CD8-positive, alpha-beta memory T cell (primary cell): Measurements from ENCODE around the gene AUTS2. TPM values are rescaled to one million over a fixed set of nuclear protein-coding genes. Genes with fewer than 3 reads are reported as not detected.
A peak's percentile ranks its signal among the peaks of the same experiment; 100 is the strongest.

Source experiments
- CTCF ChIA-PET: fragments of 350-600 bp; sonication (Branson Sonifier 250); formaldehyde crosslinking; loops from one replicate; lab custom pipeline; 2021; ENCODE audit warnings: antibody characterized with exemption; lab: Charles Lee
- POLR2A ChIA-PET: fragments of 350-600 bp; sonication (Branson Sonifier 250); formaldehyde crosslinking; loops from one replicate; lab custom pipeline; 2021; ENCODE audit warnings: antibody characterized with exemption; lab: Charles Lee
- DNase-seq, 5 donors: peaks; one replicate each; pipeline versions ENCODE4 v3.0.0 to v3.0.0-alpha.2; 2020 to 2022; ENCODE audit warnings: mixed read lengths in 1 of 5
- H3K27ac ChIP-seq: one replicate; pipeline ENCODE4 v1.7.0; 2013; ENCODE audit warnings: low read depth, mild to moderate bottlenecking, low read length, moderate library complexity
- H3K27me3 ChIP-seq: 2 replicates; pipeline ENCODE4 v1.7.0; 2013; ENCODE audit warnings: low read length, mild to moderate bottlenecking; ENCODE audit not compliant: insufficient read depth, poor library complexity, severe bottlenecking
- H3K36me3 ChIP-seq: 2 replicates; pipeline ENCODE4 v1.7.0; 2013; ENCODE audit warnings: mild to moderate bottlenecking, low read length, moderate library complexity; ENCODE audit not compliant: insufficient read depth
- H3K4me1 ChIP-seq: 2 replicates; pipeline ENCODE4 v1.7.0; 2013; ENCODE audit warnings: mild to moderate bottlenecking, low read length, moderate library complexity; ENCODE audit not compliant: insufficient read depth
- H3K4me3 ChIP-seq: 2 replicates; pipeline ENCODE4 v1.7.0; 2013; ENCODE audit warnings: mild to moderate bottlenecking, low read length
- H3K9me3 ChIP-seq: 2 replicates; pipeline ENCODE4 v1.7.0; 2013; ENCODE audit warnings: mild to moderate bottlenecking, low read length
- H3K27ac Mint-ChIP-seq, 8 donors: one replicate each; pipeline ENCODE4 v1.8.0; 2020 to 2021; ENCODE audit warnings: mixed read lengths in 8 of 8, mild to moderate bottlenecking in 6 of 8, inconsistent platforms in 3 of 8, moderate library complexity in 3 of 8
- H3K27me3 Mint-ChIP-seq, 2 donors: one replicate each; pipeline ENCODE4 v1.8.0; 2020 to 2021; ENCODE audit warnings: mixed read lengths in 2 of 2, mild to moderate bottlenecking in 1 of 2, moderate library complexity in 1 of 2
- H3K36me3 Mint-ChIP-seq, 3 donors: one replicate each; pipeline ENCODE4 v1.8.0; 2020 to 2021; ENCODE audit warnings: mixed read lengths in 3 of 3, inconsistent platforms in 1 of 3, mild to moderate bottlenecking in 1 of 3
- H3K4me1 Mint-ChIP-seq, 3 donors: one replicate each; pipeline ENCODE4 v1.8.0; 2020 to 2021; ENCODE audit warnings: mixed read lengths in 3 of 3, inconsistent platforms in 1 of 3, mild to moderate bottlenecking in 1 of 3
- H3K4me3 Mint-ChIP-seq, 7 donors: one replicate each; pipeline ENCODE4 v1.8.0; 2020 to 2021; ENCODE audit warnings: mixed read lengths in 7 of 7, mild to moderate bottlenecking in 6 of 7, moderate library complexity in 4 of 7, inconsistent platforms in 2 of 7
- H3K9me3 Mint-ChIP-seq, 5 donors: one replicate each; pipeline ENCODE4 v1.8.0; 2020 to 2022; ENCODE audit warnings: mixed read lengths in 5 of 5, mild to moderate bottlenecking in 3 of 5, moderate library complexity in 2 of 5, inconsistent platforms in 1 of 5
- polyA plus RNA-seq: library from polyadenylated mRNA; unstranded; fragments of 300-500 nt; fragmentation: Illumina TruSeq; gene quantifications from one replicate; pipeline ENCODE4 v1.2.3, GENCODE V29; 2021
- total RNA-seq, 2 experiments: library from RNA; stranded (reverse); gene quantifications; one replicate each; pipeline ENCODE4 v1.2.3, GENCODE V29; 2021

The AUTS2 gene
- total and polyA plus RNA-seq, 3 experiments from 2014 or later: 4.4 to 9.9 (median 5.3) TPM

GRCh38 chr7:70778585-70778984, 1180.3 kb downstream of the AUTS2 start:
- H3K27me3 ChIP-seq: no peaks in the 10 kb centered on the region
- ChIA-PET CTCF (no interaction called here), POLR2A (no interaction called here)
- H3K4me1 ChIP-seq: peaks cover 5% of the 10 kb centered on the region
- Mint-ChIP-seq H3K36me3 (peaks cover 3 to 93% (median 18%) of the 10 kb centered on the region in 3 donors), H3K9me3 (peaks cover 0 to 2% (median 0%) of the 10 kb centered on the region in 5 donors), H3K4me3 (peak overlapping the region in 4 of 7 donors; percentile 20 to 89 (median 64)), H3K27ac (peak overlapping the region in 7 of 8 donors; percentile 3 to 97 (median 69)), H3K27me3 (no peaks in the 10 kb centered on the region), H3K4me1 (peaks cover 27 to 56% (median 34%) of the 10 kb centered on the region in 3 donors)
- no peaks in the 10 kb centered on the region for H3K9me3 ChIP-seq
- no peak overlapping the region for H3K4me3 ChIP-seq
- no peak overlapping the region for H3K27ac ChIP-seq
- DNase-seq: no peak
- no peaks in the 10 kb centered on the region for H3K36me3 ChIP-seq

DNA sequence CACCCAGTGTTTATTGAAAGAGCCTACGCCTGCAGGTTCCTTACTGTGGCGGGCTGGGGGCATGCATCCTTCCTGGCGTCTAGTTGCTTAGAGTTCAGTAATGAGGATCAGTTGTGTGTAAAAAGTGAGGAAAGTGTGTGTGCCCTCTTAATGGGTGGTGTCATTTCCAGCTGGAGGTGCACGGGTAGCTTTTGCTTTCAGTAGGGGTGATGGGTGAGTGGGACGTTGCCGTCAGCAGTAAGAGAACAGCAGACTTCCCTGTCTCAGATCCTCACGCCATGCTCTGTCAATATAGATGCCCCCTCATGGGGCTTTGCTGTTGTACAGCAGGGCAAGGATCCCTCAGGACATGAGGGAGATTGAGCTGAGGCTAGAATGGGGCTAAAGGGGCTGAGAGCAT, 1181.0 kb downstream of the AUTS2 start:
- peaks cover 27 to 56% (median 34%) of the 10 kb centered on the region in 3 donors for H3K4me1 Mint-ChIP-seq
- Histone ChIP-seq H3K9me3 (no peaks in the 10 kb centered on the region), H3K36me3 (no peaks in the 10 kb centered on the region), H3K4me1 (peaks cover 5% of the 10 kb centered on the region), H3K27ac (no peak overlapping the region), H3K27me3 (no peaks in the 10 kb centered on the region), H3K4me3 (no peak overlapping the region)
- CTCF ChIA-PET: no interaction called here
- H3K27ac Mint-ChIP-seq: peak overlapping the region; percentile 7 to 97 (median 87)
- no peak for DNase-seq
- POLR2A ChIA-PET: no interaction called here
- no peaks in the 10 kb centered on the region for H3K27me3 Mint-ChIP-seq
- peaks cover 3 to 93% (median 16%) of the 10 kb centered on the region in 3 donors for H3K36me3 Mint-ChIP-seq
- H3K9me3 Mint-ChIP-seq: peaks cover 0 to 2% (median 0%) of the 10 kb centered on the region in 5 donors
- peak overlapping the region in 5 of 7 donors; percentile 54 to 89 (median 77) for H3K4me3 Mint-ChIP-seq

DNA sequence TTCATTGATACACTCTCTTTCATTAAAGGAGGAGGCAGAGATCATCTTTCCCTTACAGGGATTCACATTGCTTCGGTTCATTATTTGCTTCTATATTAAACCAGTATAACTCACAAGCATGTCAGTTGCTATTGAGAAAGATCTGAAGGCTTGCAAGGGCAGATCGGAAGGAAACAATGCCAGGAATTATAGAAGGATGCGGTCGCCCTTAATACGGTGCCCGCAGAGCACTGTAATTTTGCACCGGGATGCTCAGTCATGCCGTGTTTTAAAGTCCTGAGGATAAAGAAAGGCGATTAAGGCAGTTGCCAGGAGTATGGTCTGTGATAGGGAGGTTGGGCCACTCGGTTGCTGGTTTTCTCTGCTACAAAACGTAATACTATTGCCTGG, 1183.6 kb downstream of the AUTS2 start:
- no peaks in the 10 kb centered on the region for H3K9me3 ChIP-seq
- Mint-ChIP-seq H3K27me3 (no peaks in the 10 kb centered on the region), H3K9me3 (peaks cover 0 to 2% (median 0%) of the 10 kb centered on the region in 5 donors), H3K4me3 (no peak overlapping the region), H3K4me1 (peaks cover 16 to 43% (median 25%) of the 10 kb centered on the region in 3 donors), H3K36me3 (peaks cover 12 to 95% (median 27%) of the 10 kb centered on the region in 3 donors), H3K27ac (peak overlapping the region in 2 of 8 donors; percentile 14 to 82)
- H3K4me1 ChIP-seq: peaks cover 5% of the 10 kb centered on the region
- H3K27me3 ChIP-seq: no peaks in the 10 kb centered on the region
- H3K36me3 ChIP-seq: no peaks in the 10 kb centered on the region
- H3K4me3 ChIP-seq: no peak overlapping the region
- ChIA-PET CTCF (no interaction called here), POLR2A (no interaction called here)
- no peak for DNase-seq
- no peak overlapping the region for H3K27ac ChIP-seq

GRCh38 chr7:70782796-70783195, 1184.5 kb downstream of the AUTS2 start:
- ChIA-PET POLR2A (no interaction called here), CTCF (no interaction called here)

DNA sequence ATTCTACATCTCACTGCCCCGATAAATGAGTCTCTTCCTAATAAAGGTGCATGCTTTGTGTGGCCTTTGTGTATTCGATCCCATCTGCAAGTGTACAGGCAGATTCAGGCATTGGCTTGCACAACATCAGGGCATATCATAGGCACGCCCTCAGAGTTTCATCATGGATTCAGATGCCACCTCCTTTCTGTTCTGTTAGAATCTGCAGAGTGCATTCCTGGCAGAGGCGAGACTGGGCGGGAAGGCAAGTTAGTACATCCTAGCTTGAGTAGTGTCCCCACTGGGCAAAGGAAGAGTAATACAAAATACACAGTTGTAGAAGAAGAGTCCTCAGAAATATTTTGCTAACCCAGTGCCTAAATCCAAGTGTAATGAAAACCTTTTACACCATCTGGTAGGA, 1187.2 kb downstream of the AUTS2 start:
- Histone ChIP-seq H3K9me3 (no peaks in the 10 kb centered on the region), H3K4me1 (no peaks in the 10 kb centered on the region), H3K27ac (no peak overlapping the region), H3K27me3 (no peaks in the 10 kb centered on the region), H3K36me3 (no peaks in the 10 kb centered on the region), H3K4me3 (no peak overlapping the region)
- DNase-seq: no peak
- Mint-ChIP-seq H3K9me3 (peaks cover 0 to 2% (median 0%) of the 10 kb centered on the region in 5 donors), H3K27ac (peak overlapping the region in 2 of 8 donors; percentile 23 to 96), H3K27me3 (no peaks in the 10 kb centered on the region), H3K36me3 (peaks cover 16 to 92% (median 19%) of the 10 kb centered on the region in 3 donors), H3K4me3 (no peak overlapping the region), H3K4me1 (peaks cover 4 to 35% (median 22%) of the 10 kb centered on the region in 3 donors)
- ChIA-PET POLR2A (no interaction called here), CTCF (no interaction called here)

More at GRCh38 chr7:70782796-70783195, 1184.5 kb downstream of the AUTS2 start:
- Mint-ChIP-seq H3K4me1 (peaks cover 18 to 43% (median 29%) of the 10 kb centered on the region in 3 donors), H3K27me3 (no peaks in the 10 kb centered on the region), H3K9me3 (peaks cover 0 to 2% (median 0%) of the 10 kb centered on the region in 5 donors), H3K4me3 (no peak overlapping the region), H3K36me3 (peaks cover 11 to 95% (median 27%) of the 10 kb centered on the region in 3 donors), H3K27ac (peak overlapping the region in 4 of 8 donors; percentile 34 to 58 (median 47))
- H3K36me3 ChIP-seq: no peaks in the 10 kb centered on the region
- no peak for DNase-seq
- H3K9me3 ChIP-seq: no peaks in the 10 kb centered on the region
- no peak overlapping the region for H3K4me3 ChIP-seq
- no peaks in the 10 kb centered on the region for H3K27me3 ChIP-seq
- peaks cover 5% of the 10 kb centered on the region for H3K4me1 ChIP-seq
- H3K27ac ChIP-seq: no peak overlapping the region

GRCh38 chr7:70786076-70786475, 1187.8 kb downstream of the AUTS2 start:
- ChIA-PET CTCF (no interaction called here), POLR2A (no interaction called here)
- H3K27ac Mint-ChIP-seq: peak overlapping the region in 7 of 8 donors; percentile 38 to 96 (median 90)
- Histone ChIP-seq H3K27ac (no peak overlapping the region), H3K9me3 (no peaks in the 10 kb centered on the region), H3K4me3 (no peak overlapping the region), H3K27me3 (no peaks in the 10 kb centered on the region), H3K36me3 (no peaks in the 10 kb centered on the region), H3K4me1 (no peaks in the 10 kb centered on the region)
- no peaks in the 10 kb centered on the region for H3K27me3 Mint-ChIP-seq
- H3K4me1 Mint-ChIP-seq: peaks cover 4 to 35% (median 22%) of the 10 kb centered on the region in 3 donors
- DNase-seq: no peak
- peaks cover 17 to 93% (median 19%) of the 10 kb centered on the region in 3 donors for H3K36me3 Mint-ChIP-seq
- no peak overlapping the region for H3K4me3 Mint-ChIP-seq
- H3K9me3 Mint-ChIP-seq: peaks cover 0 to 2% (median 0%) of the 10 kb centered on the region in 5 donors

DNA sequence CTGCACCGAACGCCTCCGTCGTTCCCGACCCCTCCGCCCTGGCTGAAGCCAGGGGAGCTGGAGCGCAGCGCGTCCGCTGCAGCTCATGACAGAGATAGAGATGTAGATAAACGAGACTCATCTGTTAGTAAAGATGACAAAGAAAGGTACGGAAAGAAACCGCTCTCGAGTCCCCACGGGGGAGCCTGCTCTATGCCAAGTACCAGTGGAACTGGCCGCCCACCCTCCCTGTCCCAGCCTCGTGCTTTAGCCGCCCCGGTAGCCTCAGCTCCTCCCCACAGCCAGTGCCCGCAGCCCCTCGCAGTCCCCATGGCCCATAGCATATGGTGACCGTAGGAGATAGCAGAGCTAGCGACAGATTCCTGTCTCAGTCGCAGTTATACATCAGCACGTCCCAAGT, 1189.0 kb downstream of the AUTS2 start:
- peaks cover 4 to 35% (median 22%) of the 10 kb centered on the region in 3 donors for H3K4me1 Mint-ChIP-seq
- CTCF ChIA-PET: no interaction called here

GRCh38 chr7:70787771-70788170, 1189.5 kb downstream of the AUTS2 start:
- Mint-ChIP-seq H3K4me1 (peaks cover 4 to 35% (median 22%) of the 10 kb centered on the region in 3 donors), H3K27me3 (no peaks in the 10 kb centered on the region), H3K36me3 (peaks cover 16 to 93% (median 19%) of the 10 kb centered on the region in 3 donors), H3K27ac (peak overlapping the region in 7 of 8 donors; percentile 70 to 96 (median 90)), H3K9me3 (no peaks in the 10 kb centered on the region), H3K4me3 (peak overlapping the region in 6 of 7 donors; percentile 34 to 79 (median 49))
- Histone ChIP-seq H3K9me3 (no peaks in the 10 kb centered on the region), H3K4me1 (no peaks in the 10 kb centered on the region), H3K27me3 (no peaks in the 10 kb centered on the region), H3K4me3 (no peak overlapping the region), H3K27ac (no peak overlapping the region), H3K36me3 (no peaks in the 10 kb centered on the region)
- ChIA-PET POLR2A (no interaction called here), CTCF (no interaction called here)
- no peak for DNase-seq

More for the DNA sequence above, 1189.0 kb downstream of the AUTS2 start:
- no peak overlapping the region for H3K27ac ChIP-seq
- Mint-ChIP-seq H3K9me3 (no peaks in the 10 kb centered on the region), H3K4me3 (peak overlapping the region in 4 of 7 donors; percentile 40 to 69 (median 52)), H3K27ac (peak overlapping the region; percentile 11 to 96 (median 92)), H3K27me3 (no peaks in the 10 kb centered on the region), H3K36me3 (peaks cover 15 to 93% (median 19%) of the 10 kb centered on the region in 3 donors)
- H3K9me3 ChIP-seq: no peaks in the 10 kb centered on the region
- no peaks in the 10 kb centered on the region for H3K27me3 ChIP-seq
- POLR2A ChIA-PET: no interaction called here
- no peaks in the 10 kb centered on the region for H3K4me1 ChIP-seq
- DNase-seq: no peak
- no peaks in the 10 kb centered on the region for H3K36me3 ChIP-seq
- no peak overlapping the region for H3K4me3 ChIP-seq
